ENCODE data around the gene SAMD14.

- TF ChIP-seq POLR2A (IDR thresholded peaks at IDR 0.05) (no peak), CTCF (IDR thresholded peaks at IDR 0.05) (no peak), POLR2AphosphoS5 (IDR thresholded peaks at IDR 0.05) (no peak), EP300 (IDR thresholded peaks at IDR 0.05) (no peak)
These were observed 57.0 kb downstream of the SAMD14 start for GRCh38 chr17:50072925-50073324.

Data from upper lobe of left lung (tissue), 4 donors.